ENCODE measurements around the gene C2orf15.
"Not testable (repeated sequence)": the region's sequence is repeated elsewhere in the genome, so short reads cannot be mapped to it uniquely, and the experiment has no call there.

The C2orf15 gene

DNA sequence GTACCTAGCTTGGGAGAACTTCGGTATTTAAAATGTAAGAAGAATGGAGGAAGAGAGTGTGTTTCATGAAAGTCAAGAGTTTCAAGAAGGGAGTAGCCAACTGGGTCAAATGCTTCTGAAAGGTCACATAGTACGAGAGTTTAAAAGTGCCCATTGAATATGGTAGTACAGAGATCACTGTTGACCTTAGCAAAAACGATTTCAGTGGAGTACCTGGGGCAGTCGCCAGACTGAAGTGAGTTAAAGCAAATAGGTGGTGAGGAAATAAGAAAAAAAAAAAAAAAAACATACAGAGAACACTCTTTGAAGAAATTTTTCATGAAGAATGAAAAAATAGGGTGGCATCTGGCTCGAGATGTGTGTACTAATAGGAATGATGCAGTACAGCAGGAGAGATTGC lies 24.7 kb downstream of the C2orf15 start:
- DNase-seq (ENCODE audit: low read depth): no peak

DNA sequence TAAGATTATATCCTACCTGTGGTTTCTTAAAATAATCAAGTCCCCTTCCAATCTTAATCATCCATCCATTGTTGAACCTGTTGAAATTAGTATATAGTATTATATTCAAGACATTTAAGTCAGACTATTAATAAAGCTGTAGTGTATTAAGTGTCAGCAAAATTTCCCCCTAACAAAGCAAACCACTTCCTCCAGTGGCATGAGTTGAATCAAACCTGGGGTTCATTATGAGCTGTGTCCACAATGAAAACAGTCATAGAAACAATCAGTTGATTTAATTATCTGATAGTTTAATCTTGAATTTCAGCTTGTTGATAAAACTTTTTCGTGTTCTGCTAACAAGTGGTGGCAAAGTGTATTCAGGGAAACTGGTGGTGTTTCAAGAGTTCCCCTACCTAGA lies 28.0 kb downstream of the C2orf15 start:
- no peak for DNase-seq (ENCODE audit: low read depth)

DNA sequence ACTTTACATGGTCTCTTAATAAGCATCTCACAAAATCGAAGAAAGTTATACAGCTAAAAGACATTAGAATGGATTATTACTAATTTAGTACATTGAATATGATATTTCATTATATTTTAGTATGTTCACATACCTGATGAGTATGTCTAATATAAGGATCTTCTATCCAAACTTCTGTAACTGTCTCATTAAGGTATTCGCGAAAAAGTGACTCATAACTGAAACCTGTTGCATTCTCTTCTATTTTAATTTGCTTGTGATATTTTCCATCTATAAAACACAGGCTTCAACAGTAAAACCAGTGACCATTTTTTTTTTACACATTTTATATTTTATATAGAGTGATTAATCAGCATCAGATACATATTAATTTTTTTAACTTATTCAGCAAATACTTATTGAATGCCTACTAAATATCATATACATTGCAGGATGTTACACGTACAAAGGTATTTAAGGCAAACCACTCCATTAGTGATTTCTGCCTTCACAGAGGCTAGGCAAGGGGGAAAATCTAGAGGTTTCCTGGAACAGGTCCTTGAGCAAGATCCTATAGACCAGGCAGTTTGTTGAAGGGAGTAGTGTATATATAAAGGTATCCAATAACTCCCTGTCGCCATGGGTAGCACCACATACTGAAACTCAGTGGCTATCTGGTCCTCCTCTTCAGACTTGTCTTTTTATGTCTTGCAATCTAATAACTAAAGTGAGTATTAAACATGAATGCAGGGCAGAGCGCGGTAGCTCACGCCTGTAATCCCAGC lies 30.1 kb downstream of the C2orf15 start:
- no peak for DNase-seq (ENCODE audit: low read depth)

DNA sequence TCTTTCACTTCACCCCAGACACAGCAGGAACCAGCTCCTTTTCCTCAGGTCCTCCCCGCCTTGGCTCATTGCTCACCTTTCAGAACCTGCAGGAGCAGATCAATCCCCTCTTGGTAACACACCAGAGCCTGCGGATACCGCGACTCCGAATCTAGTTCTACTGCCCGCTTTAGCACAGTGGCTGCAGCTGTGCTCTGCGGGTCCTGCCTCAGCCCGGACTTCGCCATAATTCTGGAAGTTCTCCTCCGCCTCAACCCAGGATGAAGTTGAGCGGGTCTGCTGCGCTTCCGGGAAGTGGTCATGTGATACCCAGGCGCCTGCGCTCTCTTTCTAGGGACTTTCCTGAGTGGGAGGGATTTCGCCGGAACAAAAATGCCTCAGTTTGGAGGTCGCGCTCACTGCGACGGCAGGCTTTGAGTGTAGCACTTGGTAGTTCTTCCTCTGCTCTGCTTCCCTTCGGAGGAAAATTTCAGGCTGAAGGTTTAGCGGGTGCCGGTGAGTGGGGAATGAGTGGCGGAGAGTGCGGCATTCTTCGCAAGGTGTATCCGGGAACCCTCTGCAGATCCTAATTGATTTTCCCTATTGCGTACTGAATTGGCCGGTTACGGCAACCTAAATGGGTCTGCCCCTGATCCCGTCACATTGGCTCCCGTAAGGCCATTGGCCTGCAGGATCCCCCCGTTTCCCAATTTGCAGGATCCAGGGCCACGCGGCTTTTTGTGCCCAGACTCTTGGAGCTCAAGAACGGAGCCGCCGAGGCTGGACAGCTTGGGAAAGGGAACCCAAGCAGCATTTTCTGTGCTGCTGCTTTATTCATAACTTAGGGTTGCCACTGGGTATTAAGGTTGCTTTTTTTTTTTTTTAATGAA lies 39.5 kb downstream of the C2orf15 start, which contains the start of the genes MITD1 and MRPL30:
Gene MITD1, minus strand, starts transcription at position 304 of the 869 bp plus-strand sequence. Its CDS starts 77 bp downstream, at position 227.
Gene MRPL30, plus strand, starts transcription at position 430 of the 869 bp plus-strand sequence. CDS start 5,020 bp downstream, outside the sequence.
- peak; percentile 88 for DNase-seq (ENCODE audit: low read depth)

DNA sequence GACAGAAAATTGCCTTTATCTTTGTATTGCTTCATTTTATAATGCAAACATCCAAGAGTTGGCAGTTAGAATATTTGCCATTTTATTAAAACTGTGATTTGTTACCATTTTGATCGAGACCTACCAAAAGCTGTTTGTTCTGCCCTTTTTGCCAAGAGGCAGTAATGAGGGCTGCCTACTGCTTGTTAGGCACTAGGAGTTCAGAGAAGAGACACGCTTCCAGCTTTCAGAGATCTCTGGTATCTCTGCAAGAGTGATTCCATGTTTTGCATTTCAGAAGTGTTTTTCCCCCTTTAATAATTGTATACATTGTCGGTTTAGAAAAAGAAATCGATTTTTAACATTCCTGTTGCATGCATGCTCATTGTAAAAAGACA lies 40.1 kb downstream of the C2orf15 start:
- DNase-seq (ENCODE audit: low read depth): no peak

DNA sequence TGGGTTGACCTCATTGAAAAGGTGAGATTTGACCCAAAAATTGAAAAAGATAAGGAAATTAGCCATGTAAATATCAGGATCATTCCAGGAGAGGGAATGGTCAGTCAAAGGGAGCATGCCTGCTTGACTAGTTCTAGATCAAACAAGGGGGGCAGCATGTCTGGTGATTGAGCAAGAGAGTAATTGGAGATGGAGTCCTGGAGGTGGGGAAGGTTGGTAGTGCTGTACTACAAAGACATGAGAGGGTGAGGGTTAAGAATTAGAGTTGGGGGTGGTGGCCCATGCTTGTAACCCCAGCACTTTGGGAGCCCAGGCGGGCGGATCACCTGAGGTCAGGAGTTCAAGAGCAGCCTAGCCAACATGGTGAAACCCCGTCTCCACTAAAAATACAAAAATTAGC lies 41.5 kb downstream of the C2orf15 start:
- DNase-seq (ENCODE audit: low read depth): no peak

DNA sequence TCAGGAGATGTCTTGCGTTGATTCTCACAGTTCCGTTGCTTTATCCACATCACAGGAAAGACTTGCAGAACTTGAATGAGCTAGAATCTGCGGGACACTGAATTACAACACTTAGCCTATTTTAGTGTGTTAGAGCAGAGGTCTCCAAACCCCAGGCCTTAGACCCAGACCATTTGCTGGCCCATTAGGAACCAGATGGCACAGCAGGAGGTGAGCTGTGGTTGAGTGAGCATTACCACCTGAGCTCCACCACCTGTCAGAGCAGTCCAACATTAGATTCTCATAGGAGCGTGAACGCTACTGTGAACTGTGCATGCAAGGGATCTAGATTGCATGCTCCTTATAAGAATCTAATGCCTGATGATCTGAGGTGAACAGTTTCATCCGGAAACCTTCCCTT lies 43.3 kb downstream of the C2orf15 start:
- no peak for DNase-seq (ENCODE audit: low read depth)

DNA sequence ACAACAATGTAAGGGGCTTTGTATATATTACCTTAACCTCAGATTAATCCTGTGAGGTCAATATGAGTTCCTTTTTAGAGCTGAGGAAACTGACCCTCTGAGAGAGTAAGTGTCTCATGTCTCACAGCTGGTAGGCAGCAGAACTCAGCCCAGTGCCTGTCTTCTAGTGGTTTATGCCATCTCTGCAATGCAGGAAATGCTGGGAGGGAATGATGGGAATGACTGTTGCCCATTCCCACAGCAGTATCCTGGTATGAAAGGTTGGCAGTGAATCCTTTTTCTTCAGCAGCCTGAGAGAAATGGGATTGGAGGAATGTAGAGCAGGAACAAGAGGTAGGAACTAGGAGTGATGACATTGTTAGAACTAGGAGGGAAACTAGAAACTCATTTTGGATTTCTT lies 45.5 kb downstream of the C2orf15 start:
- DNase-seq (ENCODE audit: low read depth): no peak

DNA sequence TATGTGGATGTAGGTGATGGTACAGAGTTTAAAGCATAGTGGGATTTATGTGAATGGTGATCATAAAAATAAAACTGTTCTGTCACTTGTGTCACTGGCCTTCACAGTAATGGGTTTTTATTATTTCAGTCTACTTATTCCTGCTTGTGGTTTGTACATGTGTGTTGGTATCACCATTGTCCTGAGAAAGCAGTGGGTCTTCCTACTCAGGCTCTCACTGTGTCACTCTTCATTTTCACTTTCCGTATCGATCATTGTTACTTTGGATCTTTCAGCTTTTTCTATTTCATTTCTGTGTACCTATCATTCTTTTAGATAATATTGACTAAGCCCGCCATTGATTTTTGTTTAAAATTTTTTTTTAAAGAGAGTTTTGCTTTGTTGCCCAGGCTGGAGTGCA lies 46.9 kb downstream of the C2orf15 start:
- DNase-seq (ENCODE audit: low read depth): no peak

DNA sequence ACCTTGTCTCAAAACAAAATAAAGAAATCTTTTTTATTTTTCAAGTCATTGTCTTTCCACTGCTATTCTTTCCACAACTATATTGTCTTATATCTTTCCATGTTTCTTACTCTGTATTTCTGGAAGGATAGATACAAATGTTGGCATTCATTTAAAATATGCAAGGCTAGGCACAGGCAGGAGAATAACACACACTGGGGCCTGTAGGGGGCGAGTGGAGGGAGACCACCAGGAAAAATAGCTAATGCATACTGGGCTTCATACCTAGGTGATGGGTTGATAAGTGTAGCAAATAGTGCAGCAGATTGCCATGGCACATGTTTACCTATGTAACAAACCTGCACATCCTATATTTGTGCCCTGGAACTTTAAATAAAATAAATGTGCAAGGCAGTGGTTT lies 49.0 kb downstream of the C2orf15 start:
- DNase-seq (ENCODE audit: low read depth): no peak

DNA sequence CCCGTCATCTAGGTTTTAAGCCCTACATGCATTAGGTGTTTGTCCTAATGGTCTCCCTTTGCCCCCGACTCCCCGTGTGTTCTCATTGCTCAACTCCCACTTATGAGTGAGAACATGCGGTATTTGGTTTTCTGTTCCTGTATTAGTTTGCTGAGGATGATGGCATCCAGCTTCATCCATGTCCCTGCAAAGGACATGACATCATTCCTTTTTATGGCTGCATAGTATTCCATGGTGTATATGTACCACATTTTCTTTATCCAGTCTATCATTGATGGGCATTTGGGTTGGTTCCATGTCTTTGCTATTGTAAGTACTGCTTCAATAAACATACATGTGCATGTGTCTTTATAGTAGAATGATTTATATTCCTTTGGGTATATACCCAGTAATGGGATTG lies 50.9 kb downstream of the C2orf15 start:
- DNase-seq (ENCODE audit: low read depth): not testable (repeated sequence)

DNA sequence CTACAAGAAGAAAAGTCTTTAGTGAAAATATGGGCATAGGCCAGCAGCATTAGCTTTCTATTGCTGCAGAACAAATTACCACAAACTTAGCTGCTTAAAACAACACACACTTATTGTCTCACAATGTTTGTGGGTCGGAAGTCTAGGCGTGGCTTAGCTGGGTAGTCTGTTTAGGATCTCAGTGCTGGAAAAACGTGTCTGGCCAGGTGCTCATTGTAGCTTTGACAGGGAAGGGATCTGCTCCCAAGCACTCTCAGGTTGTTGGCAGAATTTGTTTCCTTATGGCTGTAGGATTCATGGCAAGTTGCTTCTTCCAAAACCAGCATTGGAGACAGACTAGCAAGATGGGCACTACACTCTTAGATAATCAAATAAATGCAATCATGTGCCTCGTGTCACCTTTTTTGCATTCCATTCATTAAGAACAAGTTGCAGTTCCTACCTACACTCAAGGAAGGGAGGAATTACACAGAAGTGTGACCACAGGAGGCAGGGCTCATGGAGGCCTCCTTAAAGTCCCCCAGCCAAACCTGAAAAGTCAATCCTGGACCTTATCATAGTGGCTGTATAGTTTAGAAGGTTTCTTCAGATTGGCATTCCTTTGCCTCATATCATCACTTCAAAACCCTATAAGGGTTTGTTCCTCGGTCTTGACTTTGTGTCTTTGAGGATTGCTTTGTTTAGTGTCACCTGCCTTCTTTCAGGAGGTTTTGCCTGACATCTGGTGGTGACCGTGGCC lies 56.8 kb downstream of the C2orf15 start:
- DNase-seq (ENCODE audit: low read depth): no peak

DNA sequence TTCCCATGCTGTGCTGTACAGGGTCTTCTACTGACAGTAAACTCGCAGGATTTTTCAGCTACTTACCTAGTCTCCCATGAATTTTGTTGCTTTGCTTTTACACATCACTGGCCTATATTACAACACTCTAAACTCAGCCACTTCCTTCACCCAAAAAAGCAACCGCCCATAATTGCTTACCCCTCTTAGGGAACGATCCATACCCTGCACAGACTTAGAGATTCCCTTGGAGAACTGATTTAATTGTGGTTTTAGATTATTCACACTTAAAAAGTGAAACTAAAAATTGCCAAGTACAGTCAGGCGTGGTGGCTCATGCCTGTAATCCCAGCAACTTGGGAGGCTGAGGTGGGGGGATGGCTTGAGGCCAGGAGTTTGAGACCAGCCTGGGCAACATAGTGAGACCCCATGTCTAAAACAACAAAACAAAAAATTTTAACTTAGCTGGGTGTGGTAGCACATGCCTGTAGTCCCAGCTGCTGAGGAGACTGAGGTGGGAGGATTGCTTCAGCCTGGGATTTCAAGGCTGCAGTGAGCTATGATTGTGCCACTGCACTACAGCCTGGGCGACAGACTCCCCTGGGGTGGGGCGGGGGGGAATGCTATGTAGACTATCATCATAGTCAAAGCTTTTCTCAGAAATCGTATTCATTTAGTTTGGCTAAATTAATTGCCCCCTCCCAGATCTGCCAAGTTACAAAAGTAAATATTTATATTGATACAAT lies 58.7 kb downstream of the C2orf15 start:
- no peak for DNase-seq (ENCODE audit: low read depth)

Data from fibroblast of the conjunctiva (primary cell).